HG02588 (cell line): ENCODE data around the gene THAP6.
"Not testable (repeated sequence)": the region's sequence is repeated elsewhere in the genome, so short reads cannot be mapped to it uniquely, and the experiment has no call there.

Experiments used
- ATAC-seq: cut with Tn5 transposase; IDR thresholded peaks from one replicate; pipeline ENCODE4 v1.9.1; 2021; ENCODE audit warnings: mild to moderate bottlenecking, moderate library complexity; ENCODE audit not compliant: unreplicated experiment

THAP6 gene, protein sequence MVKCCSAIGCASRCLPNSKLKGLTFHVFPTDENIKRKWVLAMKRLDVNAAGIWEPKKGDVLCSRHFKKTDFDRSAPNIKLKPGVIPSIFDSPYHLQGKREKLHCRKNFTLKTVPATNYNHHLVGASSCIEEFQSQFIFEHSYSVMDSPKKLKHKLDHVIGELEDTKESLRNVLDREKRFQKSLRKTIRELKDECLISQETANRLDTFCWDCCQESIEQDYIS

DNA sequence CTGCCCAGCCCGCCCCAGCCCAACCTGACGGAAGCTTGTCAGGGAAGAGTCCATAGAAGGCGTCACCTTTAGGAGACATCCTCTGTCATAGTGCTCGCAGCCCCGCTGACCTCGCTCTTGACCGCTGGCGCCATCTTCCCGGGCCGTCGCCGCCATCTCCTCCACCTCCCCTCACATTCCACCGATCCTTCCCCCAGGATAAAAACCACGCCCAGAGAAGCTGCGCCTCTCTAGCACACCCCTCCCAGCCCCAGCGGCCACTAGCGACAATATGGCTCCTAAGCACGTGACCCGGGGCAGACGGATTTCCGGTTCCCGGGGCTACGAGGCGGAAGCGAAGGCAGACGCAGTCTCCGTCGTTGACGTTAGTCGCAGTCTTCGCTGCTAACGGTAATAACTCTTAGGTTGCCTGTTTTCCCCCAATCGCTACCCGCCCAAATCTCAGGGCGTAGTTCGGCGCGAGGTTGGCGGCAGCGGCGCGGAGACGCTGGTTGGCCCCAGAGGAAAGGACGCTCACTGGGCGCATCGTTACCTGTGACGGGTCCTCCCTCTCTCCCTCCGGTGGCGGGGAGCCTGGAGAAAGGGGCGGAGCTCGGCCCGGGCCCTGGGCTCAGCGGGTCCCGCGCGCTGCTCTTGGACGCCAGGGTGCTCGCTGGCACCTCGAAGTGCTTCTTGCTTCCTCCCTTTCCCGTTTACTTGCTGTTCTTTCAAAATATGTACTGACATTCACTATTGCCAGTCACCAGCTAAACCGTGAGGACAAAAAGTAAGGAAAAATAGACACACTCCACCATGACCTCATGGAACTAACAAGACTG, at the start of gene THAP6, which contains the start of gene RCHY1:
Gene THAP6 (plus strand): TSS at position 343 of the 818 bp plus-strand sequence. CDS start 980 bp downstream, outside the sequence.
Gene RCHY1 (minus strand): TSS at position 273 of the 818 bp plus-strand sequence. CDS start 117 bp downstream, at position 156.
- peak; percentile 95 for ATAC-seq

DNA sequence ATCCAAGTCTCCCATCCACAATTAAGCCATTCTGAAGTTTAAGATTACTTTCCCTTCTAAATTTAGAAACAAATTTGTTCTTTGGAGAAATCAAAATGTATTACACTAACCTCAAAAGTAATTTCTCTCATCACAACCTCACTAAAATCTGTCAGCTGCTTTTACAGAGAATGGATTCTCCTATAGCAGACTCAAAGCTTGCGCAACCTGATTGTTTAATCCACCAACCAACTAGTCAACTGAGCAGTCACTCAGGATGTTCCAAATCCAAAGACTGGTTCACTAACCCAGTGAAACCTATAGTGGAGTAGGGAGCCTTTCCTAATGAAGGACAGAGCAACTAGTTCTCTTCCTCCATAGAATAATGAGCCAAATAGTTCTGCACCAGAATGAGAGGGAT, 44.4 kb upstream of the THAP6 start:
- no peak for ATAC-seq

DNA sequence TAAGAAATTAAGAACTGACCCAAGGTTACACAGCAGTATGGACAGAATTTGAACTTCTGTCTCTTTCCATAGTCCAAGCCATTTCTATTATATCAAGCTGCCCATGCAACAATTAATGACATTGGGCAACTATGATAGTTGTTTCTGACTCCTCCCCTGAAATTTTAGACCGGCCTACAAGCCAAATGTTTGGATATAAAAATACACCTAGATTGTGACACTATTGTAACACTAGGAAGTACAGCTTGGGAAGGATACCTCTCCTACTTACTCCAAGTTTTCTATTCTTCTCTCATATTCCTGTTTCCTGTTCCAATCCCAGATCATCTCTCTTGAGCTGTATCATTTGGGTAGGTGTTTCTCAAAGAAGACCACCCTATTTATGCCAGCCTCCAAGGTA, 43.5 kb upstream of the THAP6 start:
- ATAC-seq = no peak

GRCh38 chr4:75477201-75477600, 37.1 kb upstream of the THAP6 start:
- no peak for ATAC-seq

- no peak for ATAC-seq
Observed at GRCh38 chr4:75484190-75484589, 30.1 kb upstream of the THAP6 start.

- no peak for ATAC-seq
Observed at GRCh38 chr4:75490155-75490554, 24.1 kb upstream of the THAP6 start.

GRCh38 chr4:75494563-75494962, 19.7 kb upstream of the THAP6 start:
- ATAC-seq = no peak

- no peak for ATAC-seq
Observed at GRCh38 chr4:75495476-75495875, 18.8 kb upstream of the THAP6 start.

GRCh38 chr4:75496406-75496805, 17.9 kb upstream of the THAP6 start:
- ATAC-seq = no peak

- no peak for ATAC-seq
Observed at GRCh38 chr4:75497133-75497532, 17.1 kb upstream of the THAP6 start.

GRCh38 chr4:75498041-75498440, 16.2 kb upstream of the THAP6 start:
- no peak for ATAC-seq

DNA sequence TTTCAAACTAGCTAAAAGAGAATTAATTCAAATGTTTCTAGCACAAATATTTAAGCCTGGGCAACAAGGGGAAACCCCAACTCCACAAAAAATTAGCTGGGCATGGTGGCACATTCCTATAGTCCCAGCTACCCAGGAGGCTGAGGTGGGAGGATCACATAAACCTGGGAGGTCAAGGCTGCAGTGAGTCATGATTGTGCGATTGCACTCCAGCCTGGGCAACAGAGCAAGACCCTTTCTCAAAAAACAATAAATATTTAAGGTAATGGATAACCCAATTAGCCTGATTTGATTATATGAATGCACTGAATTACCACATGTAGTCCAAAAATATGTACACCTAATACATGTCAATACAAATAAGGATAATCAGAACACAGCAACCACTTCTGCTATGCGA, 14.4 kb upstream of the THAP6 start:
- ATAC-seq = no peak

DNA sequence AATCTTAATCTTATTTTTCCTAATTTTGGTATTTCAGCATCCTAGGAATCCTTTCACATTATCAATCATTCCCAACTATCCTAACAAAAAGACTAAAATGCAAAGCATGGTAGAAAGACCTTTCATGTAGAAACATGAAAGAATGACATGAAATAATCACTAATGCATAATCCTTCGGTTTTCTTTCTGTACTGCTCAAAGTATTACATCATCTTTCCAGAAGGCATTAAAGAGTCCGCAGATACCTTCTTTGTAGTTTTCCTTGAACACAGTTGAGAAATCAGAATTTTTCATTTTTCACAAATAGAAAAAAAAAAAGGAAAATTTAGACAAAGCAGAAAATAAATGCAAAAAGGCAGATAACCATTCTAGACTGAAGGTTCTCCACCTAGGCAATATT, 11.6 kb upstream of the THAP6 start:
- ATAC-seq = no peak

DNA sequence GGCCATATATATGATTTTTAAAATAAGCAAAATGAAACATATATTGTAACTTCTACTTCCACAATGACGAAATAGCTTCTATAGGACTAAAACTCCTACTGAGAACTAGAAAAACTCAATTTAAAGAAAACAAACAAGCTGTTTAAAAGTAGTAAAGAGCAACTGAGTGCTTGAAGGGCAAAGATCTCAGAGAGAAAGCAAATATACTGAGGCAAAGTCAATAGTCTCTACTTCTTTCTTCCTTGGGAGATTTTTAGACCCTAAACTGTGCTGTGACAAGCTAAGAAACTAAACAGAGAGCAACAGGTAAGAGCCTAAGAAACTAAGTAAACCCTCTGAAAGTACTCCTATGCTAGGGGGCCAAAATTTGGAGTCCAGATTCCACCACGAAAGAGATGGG, 8.6 kb upstream of the THAP6 start:
- ATAC-seq = no peak

- not testable (repeated sequence) for ATAC-seq
Observed at GRCh38 chr4:75509592-75509991, 4.7 kb upstream of the THAP6 start.

DNA sequence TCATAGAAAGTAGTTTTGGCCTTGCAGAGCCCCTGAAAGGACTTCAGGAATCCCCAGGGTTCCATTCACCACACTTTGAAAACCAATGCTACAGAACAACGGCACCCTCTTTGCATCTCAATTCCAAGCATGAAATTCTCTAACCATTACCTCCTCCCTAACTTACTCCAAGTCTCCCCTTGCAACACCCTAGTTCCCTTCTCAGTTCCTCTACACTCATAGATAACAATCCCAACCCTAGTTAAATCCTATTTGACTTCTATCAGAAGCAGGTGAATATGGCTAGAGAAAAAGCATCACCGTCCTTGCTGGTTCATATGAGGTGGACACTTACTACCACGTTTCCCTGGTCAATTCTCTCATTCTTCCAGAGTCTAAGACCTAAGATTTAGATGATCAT, 2.4 kb upstream of the THAP6 start:
- ATAC-seq = no peak

GRCh38 chr4:75512386-75513211, 1.7 kb upstream of the THAP6 start:
- no peak for ATAC-seq

- ATAC-seq = no peak
Observed at GRCh38 chr4:75513526-75514130, 645 bp upstream of the THAP6 start.

GRCh38 chr4:75514949-75515612, 808 bp downstream of the THAP6 start:
- ATAC-seq = no peak

GRCh38 chr4:75516144-75516543, 1.9 kb downstream of the THAP6 start:
- no peak for ATAC-seq
